C4-2B (cell line): ENCODE measurements around the gene ITGA6.

Experiments
- CTCF ChIP-seq: fragments of 450-650 bp; conservative IDR thresholded peaks from 2 replicates; pipeline ENCODE4 v1.5.1; 2017; ENCODE audit warnings: mild to moderate bottlenecking
- ZFX ChIP-seq: fragments of 450-650 bp; IDR thresholded peaks from 2 replicates; pipeline ENCODE4 v1.6.1; 2017

GRCh38 chr2:172434821-172435605 is 7.6 kb downstream of the ITGA6 start:
- TF ChIP-seq CTCF (no peak), ZFX (no peak)
